Panc1 (cell line): ENCODE measurements around the gene CDH13.

Experiments
- CTCF ChIP-seq: fragments of 450-650 bp; IDR thresholded peaks from 2 replicates; pipeline ENCODE4 v1.5.1; 2017; ENCODE audit warnings: mild to moderate bottlenecking
- POLR2AphosphoS5 ChIP-seq: IDR thresholded peaks from 2 replicates; pipeline ENCODE4 v1.6.1; 2012; ENCODE audit warnings: mild to moderate bottlenecking, low read depth, low read length, moderate library complexity
- REST ChIP-seq, 2 experiments: IDR thresholded peaks; 2 replicates each; pipeline ENCODE4 v1.6.1; 2011 to 2012; ENCODE audit warnings: low read depth in 2 of 2, control low read depth in 1 of 2, low read length in 1 of 2, mild to moderate bottlenecking in 1 of 2, moderate library complexity in 1 of 2; ENCODE audit not compliant: insufficient read depth in 1 of 2
- SIN3A ChIP-seq: IDR thresholded peaks from 2 replicates; pipeline ENCODE4 v1.6.1; 2012; ENCODE audit warnings: low read depth, mild to moderate bottlenecking, low read length, moderate library complexity, borderline replicate concordance; ENCODE audit not compliant: insufficient read depth
- TCF7L2 ChIP-seq: IDR thresholded peaks from 2 replicates; pipeline ENCODE4 v1.6.1; 2011; ENCODE audit warnings: mild to moderate bottlenecking, low read depth, low read length, inconsistent platforms

GRCh38 chr16:82682767-82683166 lies 56.0 kb downstream of the CDH13 start:
- TF ChIP-seq CTCF (no peak), REST (IDR thresholded peaks at IDR 0.05; ENCODE audit: insufficient read depth in 1 of 2, low read depth in 2 of 2, low read length in 1 of 2) (no peak), TCF7L2 (no peak), POLR2AphosphoS5 (no peak), SIN3A (no peak)
